Skeletal muscle tissue (tissue), 4 donors: ENCODE results near the gene SLC24A3. TPM values are rescaled to one million over a fixed set of nuclear protein-coding genes. Genes with fewer than 3 reads are reported as not detected.
"Not testable (repeated sequence)": the region's sequence is repeated elsewhere in the genome, so short reads cannot be mapped to it uniquely, and the experiment has no call there.

Source experiments
- H3K27ac ChIP-seq: one replicate; pipeline ENCODE4 v1.7.0; 2013; ENCODE audit warnings: mild to moderate bottlenecking, low read depth, low read length, inconsistent platforms
- H3K27me3 ChIP-seq, 3 donors: one replicate each; pipeline ENCODE4 v1.7.0; 2013; ENCODE audit warnings: low read length in 3 of 3; ENCODE audit not compliant: control insufficient read depth in 3 of 3, insufficient read depth in 3 of 3
- H3K36me3 ChIP-seq, 3 donors: one replicate each; pipeline ENCODE4 v1.7.0; 2013; ENCODE audit warnings: low read length in 3 of 3; ENCODE audit not compliant: control insufficient read depth in 3 of 3, insufficient read depth in 3 of 3
- H3K4me1 ChIP-seq, 3 donors: one replicate each; pipeline ENCODE4 v1.7.0; 2013; ENCODE audit warnings: low read length in 3 of 3, mild to moderate bottlenecking in 3 of 3; ENCODE audit not compliant: control insufficient read depth in 3 of 3, insufficient read depth in 3 of 3
- H3K4me3 ChIP-seq, 3 donors: one replicate each; pipeline ENCODE4 v1.7.0; 2013; ENCODE audit warnings: low read length in 3 of 3
- H3K9ac ChIP-seq, 3 donors: one replicate each; pipeline ENCODE4 v1.7.0; 2013; ENCODE audit warnings: low read length in 3 of 3, mild to moderate bottlenecking in 3 of 3, moderate library complexity in 2 of 3, low read depth in 1 of 3
- H3K9me3 ChIP-seq, 3 donors: one replicate each; pipeline ENCODE4 v1.7.0; 2013; ENCODE audit warnings: low read length in 3 of 3; ENCODE audit not compliant: control insufficient read depth in 3 of 3
- total RNA-seq: library from RNA; depleted of rRNA; stranded (reverse); fragments of >200 nt; gene quantifications from one replicate; pipeline ENCODE4 v1.2.3, GENCODE V29; 2014
- donor health status: Osteomylitis.

SLC24A3 gene
- total RNA-seq, 1 donor from 2014 or later = 15.7 TPM

- no peak overlapping the region for H3K27ac ChIP-seq
- peaks cover 5 to 14% (median 9%) of the 10 kb centered on the region in 3 donors for H3K4me1 ChIP-seq
- H3K36me3 ChIP-seq = no peaks in the 10 kb centered on the region
- no peaks in the 10 kb centered on the region for H3K9me3 ChIP-seq
- no peak overlapping the region for H3K4me3 ChIP-seq
- H3K27me3 ChIP-seq = no peaks in the 10 kb centered on the region
- H3K9ac ChIP-seq = no peak overlapping the region
Measured at GRCh38 chr20:19671374-19671773, 458.9 kb downstream of the SLC24A3 start.

DNA sequence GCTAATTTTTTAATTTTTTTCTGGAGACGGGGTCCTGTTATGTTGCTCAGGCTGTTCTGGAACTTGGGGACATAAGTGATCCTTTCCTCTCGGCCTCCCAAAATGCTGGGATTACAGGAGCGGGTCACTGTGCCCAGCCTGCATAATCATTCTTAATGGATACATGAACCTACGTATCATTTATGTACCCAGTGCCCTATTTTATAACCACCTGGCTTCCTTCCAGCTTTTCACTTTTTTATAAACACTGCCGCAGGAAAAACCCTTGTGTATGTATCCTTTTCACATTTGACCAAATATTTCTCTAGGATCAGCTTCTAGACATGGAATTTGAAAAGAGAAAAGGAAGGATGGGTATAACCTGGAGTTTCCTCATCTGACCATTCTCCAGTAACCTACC lies 460.1 kb downstream of the SLC24A3 start:
- Histone ChIP-seq H3K4me1 (peaks cover 5 to 14% (median 9%) of the 10 kb centered on the region in 3 donors), H3K36me3 (no peaks in the 10 kb centered on the region), H3K27me3 (no peaks in the 10 kb centered on the region), H3K9me3 (no peaks in the 10 kb centered on the region), H3K9ac (no peak overlapping the region), H3K4me3 (no peak overlapping the region), H3K27ac (no peak overlapping the region)

- Histone ChIP-seq H3K4me1 (peaks cover 5 to 14% (median 9%) of the 10 kb centered on the region in 3 donors), H3K9me3 (no peaks in the 10 kb centered on the region), H3K27ac (no peak overlapping the region), H3K4me3 (no peak overlapping the region), H3K27me3 (no peaks in the 10 kb centered on the region), H3K36me3 (no peaks in the 10 kb centered on the region), H3K9ac (no peak overlapping the region)
Measured at GRCh38 chr20:19673575-19673974, 461.1 kb downstream of the SLC24A3 start.

DNA sequence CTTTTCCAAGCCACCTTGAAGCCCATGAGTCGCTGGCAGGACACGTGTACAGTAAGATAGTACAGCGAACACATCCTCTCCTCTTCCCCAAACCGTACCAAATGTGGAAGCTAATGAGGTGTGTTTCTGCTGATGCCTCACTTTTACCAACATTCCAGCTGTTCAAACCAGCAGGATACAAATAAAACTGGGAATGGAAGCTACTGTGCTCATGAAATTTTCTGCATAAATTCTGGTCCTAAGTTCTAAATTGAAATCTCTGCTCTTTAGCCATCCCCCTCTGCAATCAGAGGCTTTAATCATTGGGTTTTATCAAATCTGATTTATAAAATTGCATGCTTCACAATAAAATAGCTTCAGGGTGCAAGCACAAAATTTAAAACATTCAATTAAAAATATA lies 463.8 kb downstream of the SLC24A3 start:
- H3K27me3 ChIP-seq = no peaks in the 10 kb centered on the region
- H3K4me3 ChIP-seq = no peak overlapping the region
- H3K9ac ChIP-seq = no peak overlapping the region
- peaks cover 3 to 9% (median 3%) of the 10 kb centered on the region in 3 donors for H3K4me1 ChIP-seq
- no peaks in the 10 kb centered on the region for H3K9me3 ChIP-seq
- H3K36me3 ChIP-seq = no peaks in the 10 kb centered on the region
- no peak overlapping the region for H3K27ac ChIP-seq

DNA sequence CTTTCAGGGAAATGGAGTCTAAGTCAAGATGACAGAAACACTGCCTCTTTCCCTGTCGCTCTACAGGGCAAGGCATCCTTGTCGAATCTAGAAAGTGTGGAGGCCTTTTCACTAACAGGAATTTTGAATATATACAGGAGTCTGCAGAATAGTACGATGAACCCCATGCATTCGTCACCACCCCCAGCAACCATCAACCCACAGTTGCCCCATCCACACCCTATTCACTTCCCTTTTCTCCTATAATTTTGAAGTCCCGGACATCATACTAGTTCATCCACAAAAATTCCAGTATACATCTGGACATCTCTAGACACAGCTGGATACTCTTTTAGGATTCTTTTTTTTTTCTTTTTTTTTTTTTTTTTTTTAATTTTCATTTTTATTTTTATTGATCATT lies 464.9 kb downstream of the SLC24A3 start:
- H3K27me3 ChIP-seq = no peaks in the 10 kb centered on the region
- H3K4me3 ChIP-seq = no peak overlapping the region
- no peaks in the 10 kb centered on the region for H3K36me3 ChIP-seq
- H3K9ac ChIP-seq = no peak overlapping the region
- H3K27ac ChIP-seq = no peak overlapping the region
- peaks cover 0 to 2% (median 0%) of the 10 kb centered on the region in 3 donors for H3K4me1 ChIP-seq
- H3K9me3 ChIP-seq = no peaks in the 10 kb centered on the region

DNA sequence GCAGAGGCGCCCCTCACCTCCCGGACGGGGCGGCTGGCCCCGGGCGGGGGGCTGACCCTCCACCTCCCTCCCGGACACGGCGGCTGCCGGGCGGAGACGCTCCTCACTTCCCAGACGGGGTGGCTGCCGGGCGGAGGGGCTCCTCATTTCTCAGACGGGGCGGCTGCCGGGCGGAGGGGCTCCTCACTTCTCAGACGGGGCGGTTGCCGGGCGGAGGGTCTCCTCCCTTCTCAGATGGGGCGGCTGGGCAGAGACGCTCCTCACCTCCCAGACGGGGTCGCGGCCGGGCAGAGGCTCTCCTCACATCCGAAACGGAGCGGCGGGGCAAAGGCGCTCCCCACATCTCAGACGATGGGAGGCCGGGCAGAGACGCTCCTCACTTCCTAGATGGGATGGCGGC lies 466.1 kb downstream of the SLC24A3 start:
- not testable (repeated sequence) for H3K4me1 ChIP-seq, H3K36me3 ChIP-seq, H3K4me3 ChIP-seq, H3K27me3 ChIP-seq, H3K9me3 ChIP-seq, H3K9ac ChIP-seq, H3K27ac ChIP-seq

DNA sequence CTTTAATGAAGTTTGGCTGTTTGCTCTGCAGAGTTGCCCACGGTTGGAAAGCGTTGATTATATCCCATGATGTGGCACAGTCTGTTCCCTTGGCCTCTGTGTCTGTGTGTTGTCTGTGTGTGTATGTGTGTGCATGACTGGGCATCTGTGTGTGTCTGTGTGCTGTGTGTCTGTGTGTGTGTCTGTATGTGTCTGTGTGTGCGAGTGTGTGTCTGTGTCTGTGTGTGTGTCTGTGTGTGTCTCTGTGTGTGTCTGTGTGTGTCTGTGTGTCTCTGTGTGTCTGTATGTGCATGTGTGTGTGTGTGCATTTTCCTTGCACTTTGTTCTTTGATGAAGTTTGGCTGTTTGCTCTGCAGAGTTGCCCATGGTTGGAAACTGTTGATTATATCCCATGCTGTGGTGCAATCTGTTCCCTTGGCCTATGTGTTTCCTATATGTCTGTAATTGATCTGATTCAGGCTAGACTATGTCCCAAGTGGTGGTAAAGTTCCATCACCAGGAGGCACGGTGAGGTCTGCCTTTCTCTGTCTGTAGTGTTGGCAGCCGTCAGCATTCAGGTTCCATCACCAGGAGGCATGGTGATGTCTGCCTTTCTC lies 467.6 kb downstream of the SLC24A3 start:
- Histone ChIP-seq H3K4me1 (peaks cover 0 to 2% (median 0%) of the 10 kb centered on the region in 3 donors), H3K27ac (no peak overlapping the region), H3K27me3 (no peaks in the 10 kb centered on the region), H3K9me3 (no peaks in the 10 kb centered on the region), H3K4me3 (no peak overlapping the region), H3K9ac (no peak overlapping the region), H3K36me3 (no peaks in the 10 kb centered on the region)

GRCh38 chr20:19682249-19682648 lies 469.8 kb downstream of the SLC24A3 start:
- Histone ChIP-seq H3K4me1 (peaks cover 0 to 2% (median 0%) of the 10 kb centered on the region in 3 donors), H3K27me3 (no peaks in the 10 kb centered on the region), H3K27ac (no peak overlapping the region), H3K4me3 (no peak overlapping the region), H3K9ac (no peak overlapping the region), H3K36me3 (peaks cover 0 to 6% (median 0%) of the 10 kb centered on the region in 3 donors), H3K9me3 (no peaks in the 10 kb centered on the region)

DNA sequence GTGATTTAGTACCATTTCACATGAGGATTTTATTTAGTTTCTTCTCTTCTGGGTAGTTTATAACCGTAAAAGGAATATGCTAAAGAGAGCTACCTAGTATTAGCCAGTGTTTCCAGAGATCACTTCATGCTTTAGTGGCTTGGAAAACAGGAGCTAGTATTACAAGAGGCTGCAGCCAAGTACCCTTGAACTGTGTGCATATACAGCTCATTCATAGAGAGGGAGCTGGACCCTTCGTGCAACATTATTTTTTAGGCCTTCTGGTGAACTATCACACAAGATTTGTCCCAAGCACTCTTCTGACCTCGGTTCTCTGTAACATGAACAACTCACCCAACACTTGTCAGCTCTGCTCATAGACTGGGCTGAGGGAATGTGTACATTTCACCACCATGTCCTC lies 470.7 kb downstream of the SLC24A3 start:
- Histone ChIP-seq H3K4me1 (peaks cover 0 to 5% (median 1%) of the 10 kb centered on the region in 3 donors), H3K9me3 (no peaks in the 10 kb centered on the region), H3K9ac (no peak overlapping the region), H3K36me3 (peaks cover 0 to 6% (median 0%) of the 10 kb centered on the region in 3 donors), H3K27me3 (no peaks in the 10 kb centered on the region), H3K4me3 (no peak overlapping the region), H3K27ac (no peak overlapping the region)

DNA sequence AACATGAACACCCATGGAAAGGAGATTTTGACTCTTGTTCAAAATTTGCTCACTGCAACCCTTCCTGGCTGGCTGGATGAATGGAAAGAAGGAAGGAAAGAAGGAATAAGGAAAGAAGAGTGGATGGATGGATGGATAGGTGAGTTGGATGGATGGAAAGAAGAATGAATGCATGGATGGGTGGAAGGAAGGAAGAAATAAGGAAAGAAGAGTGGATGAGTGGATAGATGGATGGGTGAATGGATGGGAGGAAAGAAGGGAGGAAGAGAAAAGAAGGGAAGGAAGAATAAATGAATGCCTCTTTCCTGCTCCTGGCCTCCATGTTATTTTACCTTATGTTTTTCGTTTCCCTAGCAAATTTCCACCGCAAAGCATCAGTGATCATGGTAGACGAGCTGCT lies 471.4 kb downstream of the SLC24A3 start:
- Histone ChIP-seq H3K4me1 (peaks cover 0 to 6% (median 2%) of the 10 kb centered on the region in 3 donors), H3K9ac (no peak overlapping the region), H3K27me3 (no peaks in the 10 kb centered on the region), H3K36me3 (peaks cover 0 to 6% (median 0%) of the 10 kb centered on the region in 3 donors), H3K9me3 (no peaks in the 10 kb centered on the region), H3K27ac (no peak overlapping the region), H3K4me3 (no peak overlapping the region)
